SK-N-SH (cell line): ENCODE results near the gene TLNRD1. TPM values are rescaled to one million over a fixed set of nuclear protein-coding genes. Genes with fewer than 3 reads are reported as not detected.
"Not testable (repeated sequence)": the region's sequence is repeated elsewhere in the genome, so short reads cannot be mapped to it uniquely, and the experiment has no call there.

Experiments used
- CTCF ChIA-PET: fragments of 300-600, 350-600 bp; formaldehyde crosslinking; extraction: SDS; loops from one replicate; lab custom pipeline; 2021; lab: Yijun Ruan, JAX
- POLR2A ChIA-PET: fragments of 350-600 bp; sonication (Branson Sonifier 250); formaldehyde crosslinking; extraction: SDS; loops from one replicate; lab custom pipeline; 2020; ENCODE audit warnings: antibody characterized with exemption, inconsistent platforms; lab: Yijun Ruan, JAX
- DNase-seq: peaks from one replicate; pipeline ENCODE4 v3.0.0; 2012
- H2AFZ ChIP-seq: fragments of 200-600 bp; sonication (generic); 2 replicates; pipeline ENCODE4 v1.8.1; 2016; ENCODE audit warnings: antibody characterized with exemption, mild to moderate bottlenecking, low read depth
- H3F3A ChIP-seq: fragments of 200-600 bp; sonication (generic); replicated peaks from 2 replicates; pipeline ENCODE3; 2016; ENCODE audit warnings: antibody characterized with exemption, mild to moderate bottlenecking; ENCODE audit not compliant: insufficient read depth
- H3K27ac ChIP-seq, 2 experiments: fragments of 200-500 bp in 1 of 2; fragments of 200-600 bp in 1 of 2; sonication (Bioruptor generic) in 1 of 2; sonication (generic), shearing (Covaris generic) in 1 of 2; 2 replicates each; pipeline versions ENCODE4 v1.5.1 to v1.6.1; 2014 to 2016; ENCODE audit warnings: low read depth in 2 of 2, inconsistent platforms in 1 of 2, low read length in 1 of 2, mild to moderate bottlenecking in 1 of 2, mixed read lengths in 1 of 2
- H3K27me3 ChIP-seq: fragments of 200-600 bp; sonication (generic), shearing (Covaris generic); 2 replicates; pipeline ENCODE4 v1.6.1; 2016; ENCODE audit warnings: mixed run types; ENCODE audit not compliant: insufficient read depth
- H3K36me3 ChIP-seq, 2 experiments: fragments of 200-500 bp in 1 of 2; fragments of 200-600 bp in 1 of 2; sonication (Bioruptor generic) in 1 of 2; sonication (generic) in 1 of 2; replicated peaks in 1 of 2; 2 replicates each; pipeline versions ENCODE3 to v1.5.1; 2014 to 2016; ENCODE audit warnings: low read length in 1 of 2, mild to moderate bottlenecking in 1 of 2; ENCODE audit not compliant: insufficient read depth in 2 of 2, control insufficient read depth in 1 of 2
- H3K4me1 ChIP-seq, 2 experiments: fragments of 200-500 bp in 1 of 2; fragments of 200-600 bp in 1 of 2; sonication (Bioruptor generic) in 1 of 2; sonication (generic), shearing (Covaris generic) in 1 of 2; 2 replicates each; pipeline versions ENCODE4 v1.5.1 to v1.6.1; 2014 to 2016; ENCODE audit warnings: low read depth in 1 of 2, low read length in 1 of 2, mixed run types in 1 of 2; ENCODE audit not compliant: insufficient read depth in 2 of 2, control insufficient read depth in 1 of 2
- H3K4me2 ChIP-seq: fragments of 200-600 bp; sonication (generic), shearing (Covaris generic); 2 replicates; pipeline ENCODE4 v1.6.1; 2017; ENCODE audit warnings: mixed run types
- H3K4me3 ChIP-seq, 2 experiments: fragments of 200-500 bp in 1 of 2; fragments of 200-600 bp in 1 of 2; sonication (Bioruptor generic) in 1 of 2; sonication (generic), shearing (Covaris generic) in 1 of 2; 2 replicates each; pipeline versions ENCODE4 v1.5.1 to v1.8.1; 2014 to 2016; ENCODE audit warnings: low read depth in 2 of 2, inconsistent platforms in 1 of 2, low read length in 1 of 2, mild to moderate bottlenecking in 1 of 2, mixed read lengths in 1 of 2, moderate library complexity in 1 of 2
- H3K79me2 ChIP-seq: fragments of 200-600 bp; sonication (generic); 2 replicates; pipeline ENCODE4 v1.8.1; 2017; ENCODE audit warnings: mild to moderate bottlenecking; ENCODE audit not compliant: insufficient read depth
- H3K9ac ChIP-seq: fragments of 200-600 bp; sonication (generic); 2 replicates; pipeline ENCODE4 v1.6.1; 2017; ENCODE audit warnings: mixed run types
- H3K9me2 ChIP-seq: fragments of 200-600 bp; sonication (generic); 2 replicates; pipeline ENCODE4 v1.6.1; 2017; ENCODE audit warnings: mixed run types
- H3K9me3 ChIP-seq: fragments of 200-600 bp; sonication (generic); 2 replicates; pipeline ENCODE4 v1.6.1; 2017; ENCODE audit warnings: mixed run types, mild to moderate bottlenecking, moderate library complexity
- H4K20me1 ChIP-seq: fragments of 200-600 bp; sonication (generic); 2 replicates; pipeline ENCODE4 v1.6.1; 2017; ENCODE audit warnings: mild to moderate bottlenecking, mixed run types; ENCODE audit not compliant: insufficient read depth
- EP300 ChIP-seq, 2 experiments: IDR thresholded peaks; 2 replicates each; pipeline versions ENCODE4 v1.4.0 to v1.6.1; 2012; ENCODE audit warnings: borderline replicate concordance in 1 of 2, low read depth in 1 of 2, low read length in 1 of 2
- FOSL2 ChIP-seq: IDR thresholded peaks from 2 replicates; pipeline ENCODE4 v1.4.0; 2012; ENCODE audit warnings: low read depth, mild to moderate bottlenecking, moderate library complexity, borderline replicate concordance
- FOXM1 ChIP-seq: IDR thresholded peaks from 2 replicates; pipeline ENCODE4 v1.4.0; 2012; ENCODE audit warnings: low read depth, mild to moderate bottlenecking
- JUND ChIP-seq: IDR thresholded peaks from 2 replicates; pipeline ENCODE4 v1.4.0; 2012
- MAX ChIP-seq: IDR thresholded peaks from 2 replicates; pipeline ENCODE4 v1.4.0; 2012; ENCODE audit warnings: low read depth
- NFIC ChIP-seq: IDR thresholded peaks from 2 replicates; pipeline ENCODE4 v1.4.0; 2012; ENCODE audit warnings: borderline replicate concordance
- POLR2AphosphoS5 ChIP-seq: IDR thresholded peaks from 2 replicates; pipeline ENCODE4 v1.6.1; 2012; ENCODE audit warnings: low read depth, low read length
- RAD21 ChIP-seq: IDR thresholded peaks from 2 replicates; pipeline ENCODE4 v1.6.1; 2012; ENCODE audit warnings: mild to moderate bottlenecking, low read length
- RCOR1 ChIP-seq: fragments of 150-350 bp; IDR thresholded peaks from 2 replicates; pipeline ENCODE4 v1.6.1; 2017; ENCODE audit warnings: antibody characterized with exemption, low read length
- SIN3A ChIP-seq: IDR thresholded peaks from 2 replicates; pipeline ENCODE4 v1.6.1; 2012; ENCODE audit warnings: low read depth, mild to moderate bottlenecking, low read length, moderate library complexity, borderline replicate concordance
- TCF12 ChIP-seq: IDR thresholded peaks from 2 replicates; pipeline ENCODE4 v1.4.0; 2012
- TEAD4 ChIP-seq: IDR thresholded peaks from 2 replicates; pipeline ENCODE4 v1.4.0; 2012; ENCODE audit warnings: mild to moderate bottlenecking, borderline replicate concordance; ENCODE audit not compliant: insufficient read depth
- YY1 ChIP-seq: IDR thresholded peaks from 2 replicates; pipeline ENCODE4 v1.4.0; 2012; ENCODE audit warnings: low read depth, mild to moderate bottlenecking
- WGBS: methylation state at CpG from one replicate; pipeline ENCODE4 v1.1.6; 2017; ENCODE audit warnings: low lambda C conversion rate; 5-methylcytosine and 5-hydroxymethylcytosine counted together
- polyA plus RNA-seq, 3 experiments: library from polyadenylated mRNA; depleted of rRNA; stranded (reverse); fragments of >200 nt; gene quantifications; 2 replicates each; pipeline ENCODE4 v1.2.3, GENCODE V29; 2012
- TF ChIP-seq, protein P1 (sequence below): IDR thresholded peaks from 2 replicates; pipeline ENCODE4 v1.4.0; 2012; ENCODE audit warnings: low read depth, borderline replicate concordance
- TF ChIP-seq, protein P2 (sequence below): IDR thresholded peaks from 2 replicates; pipeline ENCODE4; 2012
- TF ChIP-seq, protein P3 (sequence below): IDR thresholded peaks from 2 replicates; pipeline ENCODE4 v1.6.1; 2012; ENCODE audit warnings: mild to moderate bottlenecking, low read depth, low read length, moderate library complexity
- TF ChIP-seq, protein P4 (sequence below): fragments of 150-350 bp; IDR thresholded peaks from 2 replicates; pipeline ENCODE4 v1.6.1; 2016; ENCODE audit warnings: mild to moderate bottlenecking, low read depth, low read length

Gene TLNRD1
- polyA plus RNA-seq, 1 of the 3 experiments (the other 2 are of a cell fraction): 5.0 TPM

DNA sequence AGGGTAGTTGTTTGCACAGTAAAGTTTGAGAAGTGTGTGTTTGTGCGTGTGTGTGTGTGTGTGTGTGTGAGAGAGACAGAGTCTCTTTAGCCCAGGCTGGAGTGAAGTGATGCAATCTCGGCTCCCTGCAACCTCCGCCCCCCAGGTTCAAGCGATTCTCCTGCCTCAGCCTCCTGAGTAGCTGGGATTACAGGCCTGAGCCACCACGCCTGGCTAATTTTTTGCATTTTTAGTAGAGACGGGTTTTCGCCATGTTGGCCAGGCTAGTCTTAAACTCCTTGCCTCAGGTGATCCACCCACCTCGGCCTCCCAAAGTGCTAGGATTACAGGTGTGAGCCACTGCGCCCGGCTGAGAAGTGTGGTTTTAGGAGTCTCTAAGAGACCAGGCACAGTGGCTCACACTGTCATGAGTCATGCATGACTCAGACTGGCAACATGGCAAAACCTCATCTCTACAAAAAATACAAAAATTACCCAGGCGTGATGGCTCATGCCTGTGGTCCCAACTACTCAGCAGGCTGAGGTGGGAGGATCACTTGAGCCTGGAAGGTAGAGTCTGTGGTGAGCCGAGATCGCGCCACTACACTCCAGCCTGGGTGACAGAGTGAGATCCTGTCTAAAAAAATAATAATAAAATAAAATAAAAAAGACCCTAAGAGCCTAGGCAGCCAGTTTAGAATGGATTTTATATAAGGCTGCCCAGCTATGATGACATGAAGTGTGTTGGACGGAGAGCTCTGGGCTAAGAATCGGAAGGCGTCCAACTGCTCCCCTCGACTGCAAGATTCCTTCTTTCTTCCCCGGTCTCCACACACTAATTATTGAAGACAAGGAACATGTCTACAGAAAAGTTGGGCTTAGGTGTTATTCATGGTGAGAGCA lies 44.9 kb upstream of the TLNRD1 start:
- ChIA-PET POLR2A (interaction anchor here (0.8 kb wide), 1 partner anchor 803 kb away, joined by 3 read pairs; no protein-coding TSS in a partner anchor), CTCF (interaction anchor here (0.9 to 2.1 kb wide), 4 partner anchors 14 to 388 kb away, joined by 3 to 5 read pairs (median 4); no protein-coding TSS in a partner anchor)
- not testable (repeated sequence) for H3K9ac ChIP-seq, H3K27me3 ChIP-seq, H2AFZ ChIP-seq, H3K4me2 ChIP-seq, H3K4me1 ChIP-seq, H3K9me2 ChIP-seq, H3K9me3 ChIP-seq, DNase-seq, H3F3A ChIP-seq, H3K79me2 ChIP-seq, H4K20me1 ChIP-seq, H3K4me3 ChIP-seq
- H3K27ac ChIP-seq: peak overlapping the region in 1 of 2 experiments; percentile 5; a peak in 1 of 4 replicates
- H3K36me3 ChIP-seq: peaks cover 8 to 12% of the 10 kb centered on the region in 2 experiments
- WGBS: 59% methylated on average over 19 of the region's 19 CpGs
- TF ChIP-seq SIN3A: 0 out of 2 replicates have a peak, but pooled peaks have one; percentile 16
- TF ChIP-seq FOSL2: peak; percentile 100
- peak; percentile 25; the same call in 1 of the 2 replicates for TF ChIP-seq POLR2AphosphoS5
- TF ChIP-seq YY1: peak; percentile 32; the same call in 1 of the 2 replicates
- peak; percentile 98 for TF ChIP-seq JUND
- TF ChIP-seq, protein P1, sequence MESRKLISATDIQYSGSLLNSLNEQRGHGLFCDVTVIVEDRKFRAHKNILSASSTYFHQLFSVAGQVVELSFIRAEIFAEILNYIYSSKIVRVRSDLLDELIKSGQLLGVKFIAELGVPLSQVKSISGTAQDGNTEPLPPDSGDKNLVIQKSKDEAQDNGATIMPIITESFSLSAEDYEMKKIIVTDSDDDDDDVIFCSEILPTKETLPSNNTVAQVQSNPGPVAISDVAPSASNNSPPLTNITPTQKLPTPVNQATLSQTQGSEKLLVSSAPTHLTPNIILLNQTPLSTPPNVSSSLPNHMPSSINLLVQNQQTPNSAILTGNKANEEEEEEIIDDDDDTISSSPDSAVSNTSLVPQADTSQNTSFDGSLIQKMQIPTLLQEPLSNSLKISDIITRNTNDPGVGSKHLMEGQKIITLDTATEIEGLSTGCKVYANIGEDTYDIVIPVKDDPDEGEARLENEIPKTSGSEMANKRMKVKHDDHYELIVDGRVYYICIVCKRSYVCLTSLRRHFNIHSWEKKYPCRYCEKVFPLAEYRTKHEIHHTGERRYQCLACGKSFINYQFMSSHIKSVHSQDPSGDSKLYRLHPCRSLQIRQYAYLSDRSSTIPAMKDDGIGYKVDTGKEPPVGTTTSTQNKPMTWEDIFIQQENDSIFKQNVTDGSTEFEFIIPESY: 0 out of 2 replicates have a peak, but pooled peaks have one; percentile 58
- peak; percentile 68 for TF ChIP-seq NFIC
- peak; percentile 84 for TF ChIP-seq TCF12
- TF ChIP-seq, protein P2, sequence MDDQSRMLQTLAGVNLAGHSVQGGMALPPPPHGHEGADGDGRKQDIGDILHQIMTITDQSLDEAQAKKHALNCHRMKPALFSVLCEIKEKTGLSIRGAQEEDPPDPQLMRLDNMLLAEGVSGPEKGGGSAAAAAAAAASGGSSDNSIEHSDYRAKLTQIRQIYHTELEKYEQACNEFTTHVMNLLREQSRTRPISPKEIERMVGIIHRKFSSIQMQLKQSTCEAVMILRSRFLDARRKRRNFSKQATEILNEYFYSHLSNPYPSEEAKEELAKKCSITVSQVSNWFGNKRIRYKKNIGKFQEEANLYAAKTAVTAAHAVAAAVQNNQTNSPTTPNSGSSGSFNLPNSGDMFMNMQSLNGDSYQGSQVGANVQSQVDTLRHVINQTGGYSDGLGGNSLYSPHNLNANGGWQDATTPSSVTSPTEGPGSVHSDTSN: peak; percentile 72
- peak; percentile 85 for TF ChIP-seq MAX
- TF ChIP-seq EP300 (IDR thresholded peaks at IDR 0.05; ENCODE audit: borderline replicate concordance in 1 of 2, low read depth in 1 of 2, low read length in 1 of 2): peak in 1 of 2 experiments; percentile 72; a peak in 1 of 4 replicates

DNA sequence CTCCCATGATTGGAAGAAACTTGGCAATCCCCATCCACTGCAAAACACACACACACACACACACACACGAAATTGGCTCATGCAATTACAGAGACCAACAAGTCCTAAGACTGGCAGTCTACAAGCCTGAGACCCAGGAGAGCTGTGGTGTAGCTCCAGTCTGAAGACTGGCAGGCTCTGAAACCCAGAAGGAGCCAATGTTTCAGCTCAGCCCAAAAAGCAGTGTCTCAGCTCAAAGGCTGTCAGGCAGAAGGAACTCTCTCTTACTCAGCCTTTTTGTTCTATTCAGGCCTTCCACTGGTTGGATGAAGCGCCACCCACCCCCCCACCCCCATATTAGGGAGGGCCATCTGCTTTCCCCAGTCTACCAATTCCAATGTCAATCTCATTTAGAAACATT lies 43.2 kb upstream of the TLNRD1 start:
- no peaks in the 10 kb centered on the region for H3K27me3 ChIP-seq
- no peak overlapping the region for H3K27ac ChIP-seq
- WGBS: 59% methylated on average over 2 of the region's 2 CpGs
- H3K79me2 ChIP-seq: no peaks in the 10 kb centered on the region
- no peak for DNase-seq
- 0 out of 2 replicates have a peak, but pooled peaks cover 3% of the 10 kb centered on the region for H4K20me1 ChIP-seq
- peaks cover 0 to 6% of the 10 kb centered on the region in 2 experiments; a peak in 1 of 4 replicates for H3K4me1 ChIP-seq
- H3K36me3 ChIP-seq: peaks cover 0 to 2% of the 10 kb centered on the region in 2 experiments
- no peaks in the 10 kb centered on the region for H3K9me3 ChIP-seq
- ChIA-PET POLR2A (no interaction called here), CTCF (interaction anchor here (0.6 to 1.7 kb wide), 5 partner anchors 12 to 390 kb away, joined by 3 to 10 read pairs (median 4); partner anchors contain the start of gene CEMIP)
- H3K9ac ChIP-seq: no peak overlapping the region
- no peak overlapping the region for H2AFZ ChIP-seq
- H3K4me3 ChIP-seq: no peak overlapping the region
- H3K4me2 ChIP-seq: no peak overlapping the region
- H3F3A ChIP-seq: peaks cover 3% of the 10 kb centered on the region
- no peaks in the 10 kb centered on the region for H3K9me2 ChIP-seq
- TF ChIP-seq TEAD4 (no peak), EP300 (IDR thresholded peaks at IDR 0.05; ENCODE audit: borderline replicate concordance in 1 of 2, low read depth in 1 of 2, low read length in 1 of 2) (no peak), TCF12 (no peak), RAD21 (no peak), FOXM1 (no peak), YY1 (no peak), RCOR1 (no peak)
- TF ChIP-seq, protein P3, sequence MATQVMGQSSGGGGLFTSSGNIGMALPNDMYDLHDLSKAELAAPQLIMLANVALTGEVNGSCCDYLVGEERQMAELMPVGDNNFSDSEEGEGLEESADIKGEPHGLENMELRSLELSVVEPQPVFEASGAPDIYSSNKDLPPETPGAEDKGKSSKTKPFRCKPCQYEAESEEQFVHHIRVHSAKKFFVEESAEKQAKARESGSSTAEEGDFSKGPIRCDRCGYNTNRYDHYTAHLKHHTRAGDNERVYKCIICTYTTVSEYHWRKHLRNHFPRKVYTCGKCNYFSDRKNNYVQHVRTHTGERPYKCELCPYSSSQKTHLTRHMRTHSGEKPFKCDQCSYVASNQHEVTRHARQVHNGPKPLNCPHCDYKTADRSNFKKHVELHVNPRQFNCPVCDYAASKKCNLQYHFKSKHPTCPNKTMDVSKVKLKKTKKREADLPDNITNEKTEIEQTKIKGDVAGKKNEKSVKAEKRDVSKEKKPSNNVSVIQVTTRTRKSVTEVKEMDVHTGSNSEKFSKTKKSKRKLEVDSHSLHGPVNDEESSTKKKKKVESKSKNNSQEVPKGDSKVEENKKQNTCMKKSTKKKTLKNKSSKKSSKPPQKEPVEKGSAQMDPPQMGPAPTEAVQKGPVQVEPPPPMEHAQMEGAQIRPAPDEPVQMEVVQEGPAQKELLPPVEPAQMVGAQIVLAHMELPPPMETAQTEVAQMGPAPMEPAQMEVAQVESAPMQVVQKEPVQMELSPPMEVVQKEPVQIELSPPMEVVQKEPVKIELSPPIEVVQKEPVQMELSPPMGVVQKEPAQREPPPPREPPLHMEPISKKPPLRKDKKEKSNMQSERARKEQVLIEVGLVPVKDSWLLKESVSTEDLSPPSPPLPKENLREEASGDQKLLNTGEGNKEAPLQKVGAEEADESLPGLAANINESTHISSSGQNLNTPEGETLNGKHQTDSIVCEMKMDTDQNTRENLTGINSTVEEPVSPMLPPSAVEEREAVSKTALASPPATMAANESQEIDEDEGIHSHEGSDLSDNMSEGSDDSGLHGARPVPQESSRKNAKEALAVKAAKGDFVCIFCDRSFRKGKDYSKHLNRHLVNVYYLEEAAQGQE: no peak
- TF ChIP-seq, protein P4, sequence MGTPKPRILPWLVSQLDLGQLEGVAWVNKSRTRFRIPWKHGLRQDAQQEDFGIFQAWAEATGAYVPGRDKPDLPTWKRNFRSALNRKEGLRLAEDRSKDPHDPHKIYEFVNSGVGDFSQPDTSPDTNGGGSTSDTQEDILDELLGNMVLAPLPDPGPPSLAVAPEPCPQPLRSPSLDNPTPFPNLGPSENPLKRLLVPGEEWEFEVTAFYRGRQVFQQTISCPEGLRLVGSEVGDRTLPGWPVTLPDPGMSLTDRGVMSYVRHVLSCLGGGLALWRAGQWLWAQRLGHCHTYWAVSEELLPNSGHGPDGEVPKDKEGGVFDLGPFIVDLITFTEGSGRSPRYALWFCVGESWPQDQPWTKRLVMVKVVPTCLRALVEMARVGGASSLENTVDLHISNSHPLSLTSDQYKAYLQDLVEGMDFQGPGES: no peak
